HCT116 (cell line): ENCODE measurements around the gene THAP9.

ENCODE experiments used
- CTCF ChIP-seq, 3 experiments: fragments of 200-600 bp in 1 of 3; sonication (generic) in 1 of 3; IDR thresholded peaks in 2 of 3; conservative IDR thresholded peaks in 1 of 3; 2 replicates each; pipeline ENCODE4 v1.5.1; 2012 to 2017; ENCODE audit warnings: low read depth in 2 of 3, low read length in 2 of 3, antibody characterized with exemption in 1 of 3, borderline replicate concordance in 1 of 3, control low read depth in 1 of 3, mild to moderate bottlenecking in 1 of 3, mixed read lengths in 1 of 3, mixed run types in 1 of 3, moderate library complexity in 1 of 3; ENCODE audit not compliant: insufficient read depth in 1 of 3
- POLR2A ChIP-seq: IDR thresholded peaks from 2 replicates; pipeline ENCODE4 v1.7.0; 2011; ENCODE audit warnings: borderline replicate concordance; ENCODE audit not compliant: insufficient read depth, insufficient read length; ENCODE audit errors: extremely low read depth
- POLR2AphosphoS5 ChIP-seq: IDR thresholded peaks from 2 replicates; pipeline ENCODE4 v1.6.1; 2011; ENCODE audit warnings: mild to moderate bottlenecking, low read depth, low read length, moderate library complexity

- TF ChIP-seq CTCF (IDR thresholded peaks at IDR 0.05 in 2 of 3, conservative IDR thresholded peaks at IDR 0.05 in 1 of 3; ENCODE audit: borderline replicate concordance in 1 of 3, insufficient read depth in 1 of 3, low read depth in 2 of 3, low read length in 2 of 3) (no peak), POLR2AphosphoS5 (no peak), POLR2A (no peak)
Measured at GRCh38 chr4:82906469-82906868, 5.9 kb downstream of the THAP9 start.
